Neural progenitor cell (in vitro differentiated cells): ENCODE measurements around the gene FCN3. TPM values are rescaled to one million over a fixed set of nuclear protein-coding genes. Genes with fewer than 3 reads are reported as not detected.

Experiments used
- DNase-seq: peaks from one replicate; pipeline ENCODE4 v3.0.0-alpha.2; 2016; ENCODE audit warnings: low spot score
- H2AFZ ChIP-seq: fragments of 200-600 bp; sonication (generic); replicated peaks from 2 replicates; pipeline ENCODE4 v1.6.1; 2016; ENCODE audit warnings: antibody characterized with exemption
- H3F3A ChIP-seq: fragments of 200-600 bp; sonication (generic); 2 replicates; pipeline ENCODE4 v1.6.1; 2016; ENCODE audit warnings: antibody characterized with exemption, low read depth
- H3K27ac ChIP-seq: fragments of 200-600 bp; sonication (generic); 2 replicates; pipeline ENCODE4 v1.5.1; 2016; ENCODE audit warnings: mild to moderate bottlenecking
- H3K27me3 ChIP-seq: fragments of 200-600 bp; sonication (generic); 2 replicates; pipeline ENCODE4 v1.6.1; 2016; ENCODE audit warnings: mild to moderate bottlenecking, moderate library complexity
- H3K36me3 ChIP-seq: fragments of 200-600 bp; sonication (generic); 2 replicates; pipeline ENCODE4 v1.5.1; 2016
- H3K4me1 ChIP-seq: fragments of 200-600 bp; sonication (generic); 2 replicates; pipeline ENCODE4 v1.6.1; 2016; ENCODE audit warnings: mixed run types
- H3K4me2 ChIP-seq: fragments of 200-600 bp; sonication (generic); 2 replicates; pipeline ENCODE4 v1.6.1; 2016
- H3K4me3 ChIP-seq: fragments of 200-600 bp; sonication (generic); 2 replicates; pipeline ENCODE4 v1.5.1; 2016
- H3K79me2 ChIP-seq: fragments of 200-600 bp; sonication (generic); 2 replicates; pipeline ENCODE4 v1.6.1; 2016; ENCODE audit warnings: low read depth
- H3K9ac ChIP-seq: fragments of 200-600 bp; sonication (generic); 2 replicates; pipeline ENCODE4 v1.6.1; 2016
- H3K9me3 ChIP-seq: fragments of 200-600 bp; sonication (generic); 2 replicates; pipeline ENCODE4 v1.5.1; 2016; ENCODE audit warnings: low read depth
- H4K20me1 ChIP-seq: fragments of 200-600 bp; sonication (generic); 2 replicates; pipeline ENCODE4 v1.6.1; 2016; ENCODE audit warnings: low read depth
- H3K27ac Mint-ChIP-seq: 3 replicates; pipeline ENCODE4 v1.8.0; 2021; ENCODE audit warnings: mixed read lengths
- H3K27me3 Mint-ChIP-seq: 2 replicates; pipeline ENCODE4 v1.8.0; 2022; ENCODE audit warnings: low read depth, mild to moderate bottlenecking, inconsistent platforms, moderate library complexity, mixed read lengths; ENCODE audit not compliant: insufficient read depth
- H3K36me3 Mint-ChIP-seq: 3 replicates; pipeline ENCODE4 v1.8.0; 2021; ENCODE audit warnings: mixed read lengths
- H3K4me1 Mint-ChIP-seq: 3 replicates; pipeline ENCODE4 v1.8.0; 2021; ENCODE audit warnings: mixed read lengths
- H3K4me3 Mint-ChIP-seq: 3 replicates; pipeline ENCODE4 v1.8.0; 2021; ENCODE audit warnings: mild to moderate bottlenecking, moderate library complexity, mixed read lengths
- H3K9me3 Mint-ChIP-seq: 3 replicates; pipeline ENCODE4 v1.8.0; 2020; ENCODE audit warnings: mixed read lengths
- EZH2 ChIP-seq: fragments of 200-600 bp; sonication (generic); IDR thresholded peaks from 2 replicates; pipeline ENCODE4 v1.6.1; 2017; ENCODE audit warnings: antibody characterized with exemption, mild to moderate bottlenecking, moderate library complexity
- EZH2phosphoT487 ChIP-seq: fragments of 200-600 bp; sonication (generic); IDR thresholded peaks from 2 replicates; pipeline ENCODE4 v1.6.1; 2017; ENCODE audit warnings: antibody characterized with exemption
- total RNA-seq: library from RNA; depleted of rRNA; stranded (reverse); fragments of >200 nt; gene quantifications from 2 replicates; pipeline ENCODE4 v1.2.3, GENCODE V29; 2015; ENCODE audit warnings: low replicate concordance
- TF ChIP-seq, protein P1 (sequence below): fragments of 200-600 bp; sonication (generic); IDR thresholded peaks from 2 replicates; pipeline ENCODE4 v1.5.1; 2017; ENCODE audit warnings: antibody characterized with exemption, mild to moderate bottlenecking

The FCN3 gene
- total RNA-seq, 1 donor from 2014 or later: not detected

GRCh38 chr1:27383661-27384060 is 9.0 kb upstream of the FCN3 start:
- Histone ChIP-seq H3K9me3 (no peaks in the 10 kb centered on the region), H3K27ac (no peak overlapping the region), H3K4me1 (no peaks in the 10 kb centered on the region), H3K79me2 (no peaks in the 10 kb centered on the region), H3K9ac (no peak overlapping the region), H3F3A (no peaks in the 10 kb centered on the region), H2AFZ (no peak overlapping the region), H4K20me1 (no peaks in the 10 kb centered on the region), H3K4me3 (no peak overlapping the region), H3K4me2 (no peak overlapping the region), H3K27me3 (peaks cover 27% of the 10 kb centered on the region), H3K36me3 (no peaks in the 10 kb centered on the region)
- DNase-seq: no peak
- H3K9me3 Mint-ChIP-seq: peaks cover 1% of the 10 kb centered on the region
- no peak overlapping the region for H3K27ac Mint-ChIP-seq
- H3K4me3 Mint-ChIP-seq: no peak overlapping the region
- H3K36me3 Mint-ChIP-seq: no peaks in the 10 kb centered on the region
- TF ChIP-seq EZH2phosphoT487 (no peak), EZH2 (no peak)
- TF ChIP-seq, protein P1, sequence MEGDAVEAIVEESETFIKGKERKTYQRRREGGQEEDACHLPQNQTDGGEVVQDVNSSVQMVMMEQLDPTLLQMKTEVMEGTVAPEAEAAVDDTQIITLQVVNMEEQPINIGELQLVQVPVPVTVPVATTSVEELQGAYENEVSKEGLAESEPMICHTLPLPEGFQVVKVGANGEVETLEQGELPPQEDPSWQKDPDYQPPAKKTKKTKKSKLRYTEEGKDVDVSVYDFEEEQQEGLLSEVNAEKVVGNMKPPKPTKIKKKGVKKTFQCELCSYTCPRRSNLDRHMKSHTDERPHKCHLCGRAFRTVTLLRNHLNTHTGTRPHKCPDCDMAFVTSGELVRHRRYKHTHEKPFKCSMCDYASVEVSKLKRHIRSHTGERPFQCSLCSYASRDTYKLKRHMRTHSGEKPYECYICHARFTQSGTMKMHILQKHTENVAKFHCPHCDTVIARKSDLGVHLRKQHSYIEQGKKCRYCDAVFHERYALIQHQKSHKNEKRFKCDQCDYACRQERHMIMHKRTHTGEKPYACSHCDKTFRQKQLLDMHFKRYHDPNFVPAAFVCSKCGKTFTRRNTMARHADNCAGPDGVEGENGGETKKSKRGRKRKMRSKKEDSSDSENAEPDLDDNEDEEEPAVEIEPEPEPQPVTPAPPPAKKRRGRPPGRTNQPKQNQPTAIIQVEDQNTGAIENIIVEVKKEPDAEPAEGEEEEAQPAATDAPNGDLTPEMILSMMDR: no peak
- H3K27me3 Mint-ChIP-seq: peaks cover 7% of the 10 kb centered on the region
- H3K4me1 Mint-ChIP-seq: peaks cover 12% of the 10 kb centered on the region

DNA sequence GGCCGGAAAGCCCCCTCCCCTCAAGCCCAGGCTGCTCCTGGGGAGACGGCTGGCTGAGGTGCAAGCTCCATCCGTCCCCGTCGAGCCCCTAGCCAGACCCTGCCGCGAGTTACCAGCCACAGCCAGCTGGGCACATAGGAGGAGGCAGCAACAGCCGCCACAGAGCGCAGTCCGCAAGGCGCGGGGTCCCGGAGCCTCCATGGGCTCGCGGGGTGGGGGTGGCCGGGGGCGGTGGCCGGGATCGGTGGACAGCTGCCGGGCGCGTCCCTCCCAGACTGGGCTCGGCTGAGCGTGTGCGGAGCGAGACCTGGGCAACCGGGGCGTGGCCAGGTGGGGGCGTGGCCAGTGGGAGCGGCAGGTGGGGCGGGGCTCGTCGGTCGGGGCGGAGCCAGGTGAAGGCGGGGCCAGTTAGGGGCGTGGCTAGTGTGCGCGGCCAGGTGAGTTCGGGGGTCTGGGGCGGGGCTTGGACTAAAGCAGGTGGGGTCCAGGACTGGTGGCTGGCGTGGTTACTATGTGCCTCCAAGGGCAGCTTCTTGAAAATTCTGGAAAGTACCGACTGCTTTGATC is 8.5 kb upstream of the FCN3 start, which contains the start of gene CD164L2:
Gene CD164L2 (minus strand): TSS at position 295 of the 567 bp plus-strand sequence. CDS start 94 bp downstream, at position 201.
- no peaks in the 10 kb centered on the region for H3F3A ChIP-seq
- H3K36me3 Mint-ChIP-seq: no peaks in the 10 kb centered on the region
- peak within 1 kb of the TSS; percentile 44 for H3K4me3 ChIP-seq
- DNase-seq: peak; percentile 88
- no peak within 1 kb of the TSS for H3K9ac ChIP-seq
- no peak within 1 kb of the TSS for H3K4me3 Mint-ChIP-seq
- no peaks in the 10 kb centered on the region for H3K9me3 ChIP-seq
- peak within 1 kb of the TSS; percentile 79 for H2AFZ ChIP-seq
- no peaks in the 10 kb centered on the region for H3K9me3 Mint-ChIP-seq
- H3K79me2 ChIP-seq: no peaks in the 10 kb centered on the region
- peaks cover 27% of the 10 kb centered on the region for H3K27me3 ChIP-seq
- no peak within 1 kb of the TSS for H3K27ac Mint-ChIP-seq
- no peak within 1 kb of the TSS for H3K27ac ChIP-seq
- peak within 1 kb of the TSS; percentile 80 for H3K4me2 ChIP-seq
- H3K27me3 Mint-ChIP-seq: peaks cover 7% of the 10 kb centered on the region
- no peaks in the 10 kb centered on the region for H3K4me1 ChIP-seq
- H3K36me3 ChIP-seq: no peaks in the 10 kb centered on the region
- H3K4me1 Mint-ChIP-seq: peaks cover 8% of the 10 kb centered on the region
- TF ChIP-seq, protein P1: no peak
- no peak for TF ChIP-seq EZH2
- TF ChIP-seq EZH2phosphoT487: no peak
- no peaks in the 10 kb centered on the region for H4K20me1 ChIP-seq

GRCh38 chr1:27381969-27382762 is 7.5 kb upstream of the FCN3 start:
- Histone ChIP-seq H2AFZ (no peak overlapping the region), H3K27me3 (peaks cover 27% of the 10 kb centered on the region), H3K36me3 (no peaks in the 10 kb centered on the region), H3K9ac (no peak overlapping the region), H3F3A (no peaks in the 10 kb centered on the region), H3K9me3 (no peaks in the 10 kb centered on the region), H3K4me2 (no peak overlapping the region), H4K20me1 (no peaks in the 10 kb centered on the region), H3K4me3 (no peak overlapping the region), H3K27ac (no peak overlapping the region), H3K79me2 (no peaks in the 10 kb centered on the region), H3K4me1 (no peaks in the 10 kb centered on the region)
- no peak for DNase-seq
- peaks cover 8% of the 10 kb centered on the region for H3K4me1 Mint-ChIP-seq
- no peaks in the 10 kb centered on the region for H3K36me3 Mint-ChIP-seq
- H3K4me3 Mint-ChIP-seq: peak overlapping the region; percentile 11
- H3K27ac Mint-ChIP-seq: no peak overlapping the region
- TF ChIP-seq, protein P1: no peak
- TF ChIP-seq EZH2phosphoT487 (no peak), EZH2 (no peak)
- no peaks in the 10 kb centered on the region for H3K9me3 Mint-ChIP-seq
- H3K27me3 Mint-ChIP-seq: peaks cover 7% of the 10 kb centered on the region
